Stomach (tissue), 9 donors: ENCODE data around the gene ATG9A. TPM values are rescaled to one million over a fixed set of nuclear protein-coding genes. Genes with fewer than 3 reads are reported as not detected.
A peak's percentile ranks its signal among the peaks of the same experiment; 100 is the strongest.

ENCODE experiments used
- DNase-seq, 2 donors: peaks; one replicate each; pipeline versions ENCODE4 v3.0.0 to v3.0.0-alpha.2; 2013 to 2019
- H3K27ac ChIP-seq, 5 donors: fragments of 200-600 bp in 4 of 5; sonication (generic) in 4 of 5; one replicate each; pipeline ENCODE4 v1.5.1; 2013 to 2019; ENCODE audit warnings: mild to moderate bottlenecking in 1 of 5, moderate library complexity in 1 of 5
- H3K27me3 ChIP-seq, 3 donors: fragments of 200-600 bp; sonication (generic); one replicate each; pipeline ENCODE4 v1.5.1; 2017 to 2019; ENCODE audit warnings: mixed run types in 1 of 3
- H3K36me3 ChIP-seq, 4 donors: fragments of 200-600 bp; sonication (generic); 1 replicate in 3 of 4; 2 replicates in 1 of 4; pipeline ENCODE4 v1.5.1; 2016 to 2019
- H3K4me1 ChIP-seq, 4 donors: fragments of 200-600 bp; sonication (generic); one replicate each; pipeline ENCODE4 v1.5.1; 2016 to 2019
- H3K4me3 ChIP-seq, 4 donors: fragments of 200-600 bp; sonication (generic) in 3 of 4; one replicate each; pipeline ENCODE4 v1.5.1; 2016 to 2019; ENCODE audit warnings: mild to moderate bottlenecking in 1 of 4
- H3K9me3 ChIP-seq, 4 donors: fragments of 200-600 bp; sonication (generic); one replicate each; pipeline ENCODE4 v1.5.1; 2016 to 2019
- CTCF ChIP-seq, 7 experiments: fragments of 450-650 bp in 4 of 7; fragments of 200-600 bp in 3 of 7; sonication (generic) in 3 of 7; IDR thresholded peaks; one replicate each; pipeline ENCODE4 v1.5.1; 2016 to 2019; ENCODE audit warnings: antibody characterized with exemption in 7 of 7, control low read depth in 2 of 7, mild to moderate bottlenecking in 1 of 7
- EP300 ChIP-seq: sonication (generic); formaldehyde crosslinking; IDR thresholded peaks from one replicate; pipeline ENCODE4 v1.6.1; 2017; ENCODE audit warnings: antibody characterized with exemption
- POLR2A ChIP-seq, 4 donors: fragments of 450-650 bp; IDR thresholded peaks; one replicate each; pipeline ENCODE4 v1.6.1; 2016; ENCODE audit warnings: antibody characterized with exemption in 4 of 4, control low read depth in 2 of 4, mild to moderate bottlenecking in 1 of 4, moderate library complexity in 1 of 4
- POLR2AphosphoS5 ChIP-seq, 3 donors: sonication (generic); formaldehyde crosslinking; IDR thresholded peaks; one replicate each; pipeline ENCODE4 v1.6.1; 2016; ENCODE audit warnings: antibody characterized with exemption in 3 of 3
- WGBS, 5 donors: extraction: QIAGEN DNeasy Blood & Tissue Kit in 3 of 5; methylation state at CpG; one replicate each; pipeline versions ENCODE4 v1.1.5 to v1.1.7; 2013 to 2018; 5-methylcytosine and 5-hydroxymethylcytosine counted together
- intact Hi-C: fragments of 100-400 bp; cut with DNase I; formaldehyde crosslinking; loops from one replicate; pipeline ENCODE4 v1.15.1; 2023; ENCODE audit warnings: low total_unique reads
- polyA plus RNA-seq, 3 donors: library from polyadenylated mRNA; stranded (reverse); fragments of 200-250 nt; gene quantifications; one replicate each; pipeline ENCODE4 v1.2.3, GENCODE V29; 2013
- total RNA-seq, 5 donors: library from RNA; depleted of rRNA; stranded (reverse); fragments of >200 nt; gene quantifications; one replicate each; pipeline versions ENCODE4 v1.1.0 to v1.2.3, GENCODE V29; 2014 to 2016
- donor health status: healthy with polysubstance abuse.
- donor health status: Bipolar disorder and iron deficiency.
- donor health status: healthy.

Gene ATG9A
- total and polyA plus RNA-seq, 8 donors = 1.4 to 100 (median 16.1) TPM

GRCh38 chr2:219207134-219207883 is 22.1 kb downstream of the ATG9A start:
- no peaks in the 10 kb centered on the region for H3K27me3 ChIP-seq
- no peak for DNase-seq
- H3K36me3 ChIP-seq = peaks cover 28 to 42% (median 41%) of the 10 kb centered on the region in 4 donors
- intact Hi-C loops = no loop called here
- TF ChIP-seq POLR2AphosphoS5 (IDR thresholded peaks at IDR 0.05) = no peak
- TF ChIP-seq EP300 = no peak
- WGBS, 5 donors = 7 to 14% (median 11%) methylated on average over 19 to 22 of the region's 22 CpGs
- H3K27ac ChIP-seq = peak overlapping the region; percentile 96 to 98 (median 97)
- peak overlapping the region; percentile 56 to 83 (median 64) for H3K4me3 ChIP-seq
- H3K4me1 ChIP-seq = peaks cover 15 to 34% (median 25%) of the 10 kb centered on the region in 4 donors
- H3K9me3 ChIP-seq = no peaks in the 10 kb centered on the region

DNA sequence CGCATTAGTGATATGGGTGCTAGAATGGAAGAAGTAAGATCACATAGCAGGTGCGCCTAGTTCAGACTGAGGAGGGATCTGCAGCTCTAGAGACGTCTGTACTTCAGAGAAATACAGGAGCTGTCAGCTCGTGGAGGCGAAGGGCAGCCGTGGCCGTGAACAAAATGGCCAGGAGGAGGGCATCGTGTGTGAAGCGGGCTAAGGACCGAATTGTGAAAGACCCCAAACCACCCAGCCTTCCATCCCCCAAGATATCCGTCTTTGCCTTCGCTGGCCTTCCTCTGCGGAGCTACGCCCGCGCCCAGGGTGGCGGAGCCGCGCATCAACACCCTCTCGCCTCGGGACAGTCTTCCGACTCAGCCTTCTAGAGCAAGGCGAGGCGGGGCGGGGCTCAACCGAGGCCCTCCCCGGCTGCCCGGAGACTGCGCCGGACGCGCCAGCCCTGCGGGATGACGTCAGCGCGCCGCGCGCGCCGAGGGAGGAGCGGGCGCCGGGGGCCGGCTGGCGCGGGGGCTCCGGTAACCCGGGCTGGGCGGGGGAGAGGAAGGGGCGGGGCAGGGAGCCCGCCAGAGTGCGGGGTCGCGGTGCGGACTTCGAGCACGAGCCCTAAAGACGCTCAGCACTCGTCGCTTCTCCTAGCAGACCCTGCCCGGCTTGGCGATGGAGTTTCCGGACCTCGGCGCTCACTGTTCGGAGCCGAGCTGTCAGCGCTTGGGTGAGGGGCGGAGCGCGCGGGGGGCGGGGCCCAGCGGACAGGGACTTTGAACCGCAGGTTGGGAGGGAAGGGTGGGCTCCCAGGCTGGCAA is 22.9 kb downstream of the ATG9A start, which contains the start of gene ZFAND2B:
Gene ZFAND2B, plus strand, starts transcription at position 455 of the 806 bp plus-strand sequence. Its CDS starts 206 bp downstream, at position 661.
- intact Hi-C loops = no loop called here
- WGBS, 5 donors = 0 to 3% (median 1%) methylated on average over 19 to 76 of the region's 76 CpGs

DNA sequence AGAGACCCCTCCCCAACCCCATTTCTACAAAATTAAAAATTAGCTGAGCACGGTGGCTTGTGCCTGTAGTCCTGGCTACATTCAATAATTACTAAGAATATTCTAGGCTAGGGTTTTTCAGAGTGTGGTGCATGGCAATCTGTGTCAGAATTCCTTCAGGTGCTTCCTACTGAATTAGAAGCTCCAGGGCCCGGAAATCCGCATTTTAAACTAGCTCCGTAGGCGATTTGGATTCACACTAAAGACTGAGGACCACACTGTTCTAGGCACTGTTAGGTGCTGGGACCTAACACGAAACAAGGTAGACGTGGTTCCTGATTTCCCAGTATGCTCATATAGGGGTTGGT is 23.5 kb downstream of the ATG9A start:
- Histone ChIP-seq H3K9me3 (no peaks in the 10 kb centered on the region), H3K27me3 (no peaks in the 10 kb centered on the region), H3K36me3 (peaks cover 23 to 33% (median 32%) of the 10 kb centered on the region in 4 donors), H3K4me1 (peaks cover 15 to 38% (median 29%) of the 10 kb centered on the region in 4 donors), H3K27ac (peak overlapping the region; percentile 97 to 98 (median 97)), H3K4me3 (peak overlapping the region; percentile 56 to 83 (median 64))
- intact Hi-C loops = no loop called here
- 12 to 22% (median 13%) methylated on average over 7 of the region's 7 CpGs for WGBS, 5 donors
- DNase-seq = no peak
- TF ChIP-seq POLR2A (IDR thresholded peaks at IDR 0.05) (no peak), EP300 (no peak), POLR2AphosphoS5 (IDR thresholded peaks at IDR 0.05) (no peak), CTCF (IDR thresholded peaks at IDR 0.05) (no peak)

More for the DNA sequence above, 22.9 kb downstream of the ATG9A start, which contains the start of gene ZFAND2B:
- TF ChIP-seq POLR2AphosphoS5 (IDR thresholded peaks at IDR 0.05) (peak; percentile 99), EP300 (no peak), CTCF (IDR thresholded peaks at IDR 0.05) (peak in 1 of 7 experiments; percentile 30), POLR2A (IDR thresholded peaks at IDR 0.05) (peak in 2 of 4 donors; percentile 84 to 88)
- Histone ChIP-seq H3K27me3 (no peaks in the 10 kb centered on the region), H3K4me3 (peak within 1 kb of the TSS; percentile 56 to 83 (median 64)), H3K9me3 (no peaks in the 10 kb centered on the region), H3K27ac (peak within 1 kb of the TSS; percentile 97 to 98 (median 97)), H3K4me1 (peaks cover 15 to 36% (median 30%) of the 10 kb centered on the region in 4 donors), H3K36me3 (peaks cover 24 to 36% (median 36%) of the 10 kb centered on the region in 4 donors)
- DNase-seq = peak; percentile 97 to 98

- TF ChIP-seq EP300 (no peak), POLR2A (IDR thresholded peaks at IDR 0.05) (no peak), POLR2AphosphoS5 (IDR thresholded peaks at IDR 0.05) (no peak), CTCF (IDR thresholded peaks at IDR 0.05) (no peak)
- WGBS, 5 donors = 82 to 85% (median 84%) methylated on average over 5 of the region's 5 CpGs
- H3K4me3 ChIP-seq = no peak overlapping the region
- H3K9me3 ChIP-seq = no peaks in the 10 kb centered on the region
- no peak for DNase-seq
- no peak overlapping the region for H3K27ac ChIP-seq
- H3K36me3 ChIP-seq = peaks cover 15 to 25% (median 24%) of the 10 kb centered on the region in 4 donors
- no peaks in the 10 kb centered on the region for H3K27me3 ChIP-seq
- peaks cover 15 to 38% (median 29%) of the 10 kb centered on the region in 4 donors for H3K4me1 ChIP-seq
- intact Hi-C loops = no loop called here
Measured at GRCh38 chr2:219205165-219205538, 24.3 kb downstream of the ATG9A start.
